GM19023 (cell line): Measurements from ENCODE around the gene AOC2.
"Not testable (repeated sequence)": the region's sequence is repeated elsewhere in the genome, so short reads cannot be mapped to it uniquely, and the experiment has no call there.

Experiments used
- ATAC-seq: cut with Tn5 transposase; IDR thresholded peaks from one replicate; pipeline ENCODE4 v1.9.1; 2021; ENCODE audit warnings: mild to moderate bottlenecking, moderate library complexity; ENCODE audit not compliant: unreplicated experiment

Gene AOC2

DNA sequence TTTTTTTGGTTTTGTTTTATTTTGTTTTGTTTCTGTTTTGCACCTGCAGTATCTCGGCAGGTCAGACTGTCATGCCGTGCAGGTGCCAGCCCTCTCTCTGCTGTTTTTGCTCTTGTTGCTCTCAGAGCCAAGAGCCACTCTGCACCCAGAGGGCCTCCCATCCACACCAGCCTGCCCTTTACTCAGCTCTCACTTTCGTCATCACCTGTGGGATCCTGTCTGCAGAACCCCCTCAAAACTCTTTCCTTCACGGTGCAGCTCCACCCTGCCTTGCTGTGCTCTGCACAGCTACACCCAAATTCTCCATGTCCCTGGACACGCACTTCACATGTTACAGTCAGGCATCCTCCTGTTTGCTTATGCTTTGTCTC, 9.2 kb downstream of the AOC2 start:
- ATAC-seq: no peak

DNA sequence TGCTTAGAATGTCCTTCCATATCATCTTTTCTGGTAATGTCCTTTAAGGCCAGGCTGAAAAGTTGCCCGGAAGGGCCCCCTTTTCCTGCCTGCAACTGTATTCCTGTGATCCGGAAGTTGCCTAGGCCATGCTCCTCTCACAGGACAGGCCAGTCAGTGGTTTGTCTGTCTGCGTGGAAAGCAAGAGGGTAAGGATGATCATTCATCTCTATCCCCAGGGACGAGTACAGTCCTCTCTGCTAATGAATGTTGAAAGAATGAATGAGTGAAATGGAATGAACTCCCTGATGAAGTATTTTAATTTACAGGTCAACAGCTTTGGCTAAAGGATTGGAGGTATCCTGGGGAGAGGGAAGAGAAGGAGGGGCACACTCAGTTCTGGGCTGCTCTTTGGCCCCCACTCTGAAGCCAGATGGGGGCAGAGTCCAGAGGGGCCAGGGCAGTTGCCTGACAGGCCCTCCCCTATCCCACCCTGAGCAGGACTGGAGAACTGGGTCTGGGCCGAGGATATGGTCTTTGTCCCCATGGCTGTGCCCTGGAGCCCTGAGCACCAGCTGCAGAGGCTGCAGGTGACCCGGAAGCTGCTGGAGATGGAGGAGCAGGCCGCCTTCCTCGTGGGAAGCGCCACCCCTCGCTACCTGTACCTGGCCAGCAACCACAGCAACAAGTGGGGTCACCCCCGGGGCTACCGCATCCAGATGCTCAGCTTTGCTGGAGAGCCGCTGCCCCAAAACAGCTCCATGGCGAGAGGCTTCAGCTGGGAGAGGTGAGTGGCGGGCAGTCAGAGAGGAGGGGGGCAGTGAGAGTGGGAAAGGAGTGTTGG, 9.8 kb downstream of the AOC2 start:
- no peak for ATAC-seq

DNA sequence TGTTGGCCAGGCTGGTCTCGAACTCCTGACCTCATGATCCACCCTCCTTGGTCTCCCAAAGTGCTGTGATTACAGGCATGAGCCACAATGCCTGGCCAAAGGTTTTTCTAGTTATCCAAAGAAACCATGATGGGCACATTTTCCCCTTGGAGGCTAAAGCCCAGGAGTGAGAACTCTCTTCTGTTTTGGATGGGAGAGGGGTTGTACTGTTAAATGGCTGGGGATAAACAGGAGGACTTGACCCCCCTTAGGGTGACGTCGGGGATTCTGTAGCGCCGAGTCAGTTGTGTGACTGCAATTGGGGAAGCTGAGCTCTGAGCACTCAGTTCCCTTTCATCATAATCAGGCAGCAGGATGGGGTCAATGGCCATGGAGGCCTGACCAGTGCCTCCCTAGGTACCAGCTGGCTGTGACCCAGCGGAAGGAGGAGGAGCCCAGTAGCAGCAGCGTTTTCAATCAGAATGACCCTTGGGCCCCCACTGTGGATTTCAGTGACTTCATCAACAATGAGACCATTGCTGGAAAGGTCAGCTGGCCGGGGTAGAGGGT, 10.7 kb downstream of the AOC2 start:
- no peak for ATAC-seq

- ATAC-seq: not testable (repeated sequence)
These were observed 11.7 kb downstream of the AOC2 start for GRCh38 chr17:42856093-42856492.

DNA sequence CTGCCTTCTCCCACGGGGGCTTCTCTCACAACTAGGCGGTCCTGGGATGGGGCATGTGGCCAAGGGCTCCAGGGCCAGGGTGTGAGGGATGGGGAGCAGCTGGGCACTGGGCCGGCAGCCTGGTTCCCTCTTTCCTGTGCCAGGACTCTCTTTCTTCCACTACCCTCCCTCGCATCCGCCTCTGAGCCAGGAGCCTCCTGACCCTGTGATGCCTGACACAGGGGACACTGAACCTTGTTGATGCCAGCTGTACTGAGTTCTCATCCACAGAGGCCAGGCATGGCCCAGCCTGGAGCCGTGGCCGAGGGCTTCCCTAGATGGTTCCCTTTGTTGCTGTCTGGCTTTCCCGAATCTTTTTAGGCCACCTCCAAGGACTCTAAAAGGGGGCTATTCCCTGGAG, 12.1 kb downstream of the AOC2 start:
- not testable (repeated sequence) for ATAC-seq

- ATAC-seq: no peak
These were observed 13.0 kb downstream of the AOC2 start for GRCh38 chr17:42857389-42857788.

GRCh38 chr17:42865638-42866094, 21.3 kb downstream of the AOC2 start:
- ATAC-seq: no peak

- ATAC-seq: no peak
These were observed 21.8 kb downstream of the AOC2 start for GRCh38 chr17:42866216-42866615.

GRCh38 chr17:42866631-42867575, 22.5 kb downstream of the AOC2 start:
- ATAC-seq: no peak

DNA sequence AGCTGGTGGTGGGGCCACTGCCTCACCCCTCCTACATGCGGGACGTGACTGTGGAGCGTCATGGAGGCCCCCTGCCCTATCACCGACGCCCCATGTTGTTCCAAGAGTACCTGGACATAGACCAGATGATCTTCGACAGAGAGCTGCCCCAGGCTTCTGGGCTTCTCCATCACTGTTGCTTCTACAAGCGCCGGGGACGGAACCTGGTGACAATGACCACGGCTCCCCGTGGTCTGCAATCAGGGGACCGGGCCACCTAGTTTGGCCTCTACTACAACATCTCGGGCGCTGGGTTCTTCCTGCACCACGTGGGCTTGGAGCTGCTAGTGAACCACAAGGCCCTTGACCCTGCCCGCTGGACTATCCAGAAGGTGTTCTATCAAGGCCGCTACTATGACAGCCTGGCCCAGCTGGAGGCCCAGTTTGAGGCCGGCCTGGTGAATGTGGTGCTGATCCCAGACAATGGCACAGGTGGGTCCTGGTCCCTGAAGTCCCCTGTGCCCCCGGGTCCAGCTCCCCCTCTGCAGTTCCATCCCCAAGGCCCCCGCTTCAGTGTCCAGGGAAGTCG, 23.4 kb downstream of the AOC2 start:
- ATAC-seq: not testable (repeated sequence)

DNA sequence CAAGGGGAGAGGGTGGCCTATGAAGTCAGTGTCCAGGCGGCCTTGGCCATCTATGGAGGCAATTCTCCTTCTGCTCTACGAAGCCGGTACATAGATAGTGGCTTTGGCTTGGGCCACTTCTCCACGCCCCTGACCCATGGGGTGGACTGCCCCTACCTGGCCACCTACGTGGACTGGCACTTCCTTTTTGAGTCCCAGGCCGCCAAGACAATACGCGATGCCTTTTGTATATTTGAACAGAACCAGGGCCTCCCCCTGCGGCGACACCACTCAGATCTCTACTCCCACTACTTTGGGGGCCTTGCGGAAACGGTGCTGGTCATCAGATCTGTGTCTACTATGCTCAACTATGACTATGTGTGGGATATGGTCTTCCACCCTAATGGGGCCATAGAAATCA, 24.0 kb downstream of the AOC2 start:
- ATAC-seq: no peak

DNA sequence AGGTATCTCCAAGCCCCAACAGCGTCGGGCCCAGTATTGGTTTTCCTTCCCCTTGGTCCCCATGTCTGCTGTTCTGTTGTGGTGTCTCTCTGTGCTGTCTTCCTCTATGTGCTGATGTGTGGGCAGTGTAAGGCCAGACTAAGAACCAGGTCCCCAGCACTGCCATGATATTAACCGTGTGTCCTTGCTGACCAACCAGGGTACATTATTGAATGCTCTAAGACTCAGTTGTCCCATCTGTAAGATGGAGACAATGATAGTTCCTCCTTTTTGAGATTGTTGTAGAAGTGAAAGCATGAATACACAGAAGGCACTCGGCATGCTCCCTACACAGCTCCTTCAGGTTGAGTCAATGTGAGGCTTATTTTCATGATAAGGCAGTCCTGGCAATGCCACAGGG, 27.3 kb downstream of the AOC2 start:
- no peak for ATAC-seq

DNA sequence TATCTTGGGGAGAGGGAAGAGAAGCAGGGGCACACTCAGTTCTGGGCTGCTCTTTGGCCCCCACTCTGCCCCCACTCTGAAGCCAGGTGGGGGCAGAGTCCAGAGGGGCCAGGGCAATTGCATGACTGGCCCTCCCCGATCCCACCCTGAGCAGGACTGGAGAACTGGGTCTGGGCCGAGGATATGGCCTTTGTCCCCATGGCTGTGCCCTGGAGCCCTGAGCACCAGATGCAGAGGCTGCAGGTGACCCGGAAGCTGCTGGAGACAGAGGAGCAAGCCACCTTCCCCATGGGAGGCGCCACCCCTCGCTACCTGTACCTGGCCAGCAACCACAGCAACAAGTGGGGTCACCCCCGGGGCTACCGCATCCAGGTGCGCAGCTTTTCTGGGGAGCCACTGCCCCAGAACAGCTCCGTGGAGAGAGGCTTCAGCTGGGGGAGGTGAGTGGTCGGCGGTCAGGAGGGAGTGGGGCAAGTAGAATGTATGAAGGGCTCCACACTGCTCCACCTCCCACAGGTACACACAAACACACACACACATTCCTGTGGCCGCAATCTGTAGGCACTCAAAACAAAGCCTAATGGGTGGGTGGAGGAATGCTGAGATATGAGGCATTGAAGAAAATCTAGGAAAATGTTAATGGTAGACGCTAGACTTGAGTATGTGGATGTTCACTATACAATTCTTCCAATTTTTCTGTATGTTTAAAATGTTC, 28.0 kb downstream of the AOC2 start:
- ATAC-seq: no peak

DNA sequence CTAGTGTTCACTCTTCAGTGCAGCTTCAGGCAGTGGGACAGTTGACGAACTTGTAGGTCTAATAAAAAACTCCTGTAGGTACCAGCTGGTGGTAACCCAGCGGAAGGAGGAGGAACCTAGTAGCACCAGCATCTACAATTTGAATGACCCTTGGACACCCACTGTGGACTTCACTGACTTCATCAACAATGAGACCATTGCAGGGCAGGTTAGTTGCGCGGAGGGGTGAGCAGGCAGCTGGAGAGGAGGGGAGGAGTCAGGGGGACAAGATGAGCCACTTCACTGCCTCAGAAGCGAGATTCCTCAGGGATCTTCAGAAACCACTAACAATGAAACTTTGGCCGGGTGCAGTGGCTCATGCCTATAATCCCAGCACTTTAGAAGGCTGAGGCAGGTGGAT, 28.9 kb downstream of the AOC2 start:
- no peak for ATAC-seq

- ATAC-seq: not testable (repeated sequence)
These were observed 29.7 kb downstream of the AOC2 start for GRCh38 chr17:42873932-42874695.

- no peak for ATAC-seq
These were observed 32.7 kb downstream of the AOC2 start for GRCh38 chr17:42877037-42877436.

DNA sequence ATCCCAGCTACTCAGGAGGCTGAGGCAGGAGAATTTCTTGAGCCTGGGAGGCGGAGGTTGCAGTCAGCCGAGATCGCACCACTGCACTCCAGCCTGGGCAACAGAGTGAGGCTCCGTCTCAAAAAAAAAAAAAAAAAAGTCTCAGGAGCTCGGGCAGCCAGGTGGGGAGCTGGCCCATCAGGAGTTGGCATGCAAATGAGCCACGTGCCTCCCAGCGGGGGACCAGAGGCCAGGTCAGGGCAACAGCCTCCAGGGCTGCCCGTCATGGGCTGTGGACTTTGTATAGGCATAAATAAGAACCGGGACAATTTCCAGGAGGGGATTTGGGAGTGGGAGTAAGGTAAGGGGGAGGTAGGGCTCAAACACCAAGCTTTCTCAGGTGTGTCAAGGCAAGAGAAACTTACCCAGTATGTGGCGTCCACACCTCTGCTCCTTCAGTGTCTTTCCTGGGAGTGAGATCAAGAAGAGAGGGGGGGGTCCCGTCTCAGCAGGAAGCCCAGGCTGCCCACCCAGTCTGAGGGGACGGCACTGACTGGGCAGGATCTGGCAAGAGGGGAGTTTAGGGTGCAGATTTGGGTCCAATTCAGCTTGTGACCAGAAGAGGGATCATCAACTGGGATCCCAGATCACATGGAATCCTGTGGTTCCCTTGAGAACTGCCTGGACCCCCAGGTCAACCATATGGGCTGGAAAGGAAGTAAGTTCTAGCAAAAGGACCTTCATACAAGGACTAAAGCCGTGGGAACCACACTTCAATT, 33.9 kb downstream of the AOC2 start:
- no peak for ATAC-seq

- ATAC-seq: no peak
These were observed 34.7 kb downstream of the AOC2 start for GRCh38 chr17:42878924-42879595.

- ATAC-seq: no peak
These were observed 35.2 kb downstream of the AOC2 start for GRCh38 chr17:42879596-42879985.
